NCI-H2171 (cell line): Measurements from ENCODE around the gene BFSP2.
"Not testable (repeated sequence)": the region's sequence is repeated elsewhere in the genome, so short reads cannot be mapped to it uniquely, and the experiment has no call there.

ENCODE experiments used
- DNase-seq: peaks from one replicate; lab custom pipeline; 2025; lab: John Stamatoyannopoulos, UW

Gene BFSP2

GRCh38 chr3:133457465-133458067, 57.7 kb downstream of the BFSP2 start:
- no peak for DNase-seq

GRCh38 chr3:133459400-133459799, 59.5 kb downstream of the BFSP2 start:
- no peak for DNase-seq

GRCh38 chr3:133460809-133461208, 61.0 kb downstream of the BFSP2 start:
- no peak for DNase-seq

- DNase-seq, result no peak
Measured at GRCh38 chr3:133461291-133461690, 61.4 kb downstream of the BFSP2 start.

GRCh38 chr3:133463347-133463860, 63.5 kb downstream of the BFSP2 start:
- no peak for DNase-seq

- DNase-seq, result no peak
Measured at GRCh38 chr3:133464573-133464972, 64.7 kb downstream of the BFSP2 start.

GRCh38 chr3:133466531-133467386, 66.9 kb downstream of the BFSP2 start:
- DNase-seq, result peak; percentile 53

GRCh38 chr3:133467780-133468179, 67.9 kb downstream of the BFSP2 start:
- DNase-seq, result no peak

- no peak for DNase-seq
Measured at GRCh38 chr3:133468251-133468721, 68.4 kb downstream of the BFSP2 start.

GRCh38 chr3:133469140-133469731, 69.4 kb downstream of the BFSP2 start:
- no peak for DNase-seq

- no peak for DNase-seq
Measured at GRCh38 chr3:133472242-133472641, 72.4 kb downstream of the BFSP2 start.

GRCh38 chr3:133472889-133473288, 73.0 kb downstream of the BFSP2 start:
- DNase-seq, result no peak

- not testable (repeated sequence) for DNase-seq
Measured at GRCh38 chr3:133473472-133474191, 73.8 kb downstream of the BFSP2 start.

GRCh38 chr3:133474251-133474801, 74.5 kb downstream of the BFSP2 start:
- peak; percentile 39 for DNase-seq

GRCh38 chr3:133474817-133475216, 75.0 kb downstream of the BFSP2 start:
- no peak for DNase-seq

GRCh38 chr3:133475245-133476010, 75.6 kb downstream of the BFSP2 start:
- DNase-seq, result peak; percentile 36

GRCh38 chr3:133476971-133477375, 77.1 kb downstream of the BFSP2 start:
- DNase-seq, result peak; percentile 77

- no peak for DNase-seq
Measured at GRCh38 chr3:133477487-133477886, 77.6 kb downstream of the BFSP2 start.

- no peak for DNase-seq
Measured at GRCh38 chr3:133478624-133479023, 78.8 kb downstream of the BFSP2 start.

GRCh38 chr3:133479401-133479800, 79.5 kb downstream of the BFSP2 start:
- DNase-seq, result no peak
